Measurements from ENCODE around the gene BFSP1. TPM values are rescaled to one million over a fixed set of nuclear protein-coding genes. Genes with fewer than 3 reads are reported as not detected.

Gene BFSP1
- total and polyA plus RNA-seq, 2 donors (not counting 1 experiment from before 2014, with no cell fraction given): 1.5 to 2.3 TPM

DNA sequence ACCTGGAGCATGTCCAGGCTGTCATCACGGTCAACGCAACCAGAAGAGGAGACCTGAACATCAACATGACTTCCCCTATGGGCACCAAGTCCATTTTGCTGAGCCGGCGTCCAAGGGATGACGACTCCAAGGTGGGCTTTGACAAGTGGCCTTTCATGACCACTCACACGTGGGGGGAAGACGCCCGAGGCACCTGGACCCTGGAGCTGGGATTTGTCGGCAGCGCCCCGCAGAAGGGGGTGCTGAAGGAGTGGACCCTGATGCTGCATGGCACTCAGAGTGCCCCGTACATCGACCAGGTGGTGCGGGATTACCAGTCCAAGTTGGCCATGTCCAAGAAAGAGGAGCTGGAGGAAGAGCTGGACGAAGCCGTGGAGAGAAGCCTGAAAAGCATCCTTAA, 49.5 kb downstream of the BFSP1 start:
- no peaks in the 10 kb centered on the region for H3K36me3 ChIP-seq (ENCODE audit: control insufficient read depth, insufficient read depth, low read length)
- H3K9me3 ChIP-seq (ENCODE audit: control insufficient read depth, insufficient read depth, low read depth, low read length): no peaks in the 10 kb centered on the region
- no peaks in the 10 kb centered on the region for H3K4me1 ChIP-seq (ENCODE audit: control insufficient read depth, extremely low read depth, insufficient read depth, low read length)
- no peak overlapping the region for H3K9ac ChIP-seq (ENCODE audit: insufficient read depth, low read length)
- no peak for TF ChIP-seq CTCF (conservative IDR thresholded peaks at IDR 0.05 in 1 of 2, IDR thresholded peaks at IDR 0.05 in 1 of 2; ENCODE audit: low read depth in 1 of 2, low read length in 2 of 2)
- TF ChIP-seq EZH2 (IDR thresholded peaks at IDR 0.05; ENCODE audit: low read length, missing control alignments): no peak
- no peaks in the 10 kb centered on the region for H3K79me2 ChIP-seq (ENCODE audit: control insufficient read depth, insufficient read depth, low read length)
- no peak for DNase-seq (ENCODE audit: low read depth in 2 of 2)
- no peaks in the 10 kb centered on the region for H4K20me1 ChIP-seq (ENCODE audit: control insufficient read depth, extremely low read depth, insufficient read depth, low read length)
- H3K27me3 ChIP-seq (ENCODE audit: control insufficient read depth, insufficient read depth, low read length): peaks cover 7% of the 10 kb centered on the region
- H3K4me3 ChIP-seq (replicated peaks in 1 of 4; ENCODE audit: control extremely low read depth in 1 of 4, insufficient read depth in 1 of 4, low read depth in 3 of 4, low read length in 4 of 4): no peak overlapping the region
- no peak overlapping the region for H3K4me2 ChIP-seq (ENCODE audit: extremely low read depth, insufficient read depth, low read length)
- no peak overlapping the region for H3K27ac ChIP-seq (ENCODE audit: insufficient read depth, low read length)
- H2AFZ ChIP-seq (ENCODE audit: low read length): no peak overlapping the region

GRCh38 chr20:17480696-17481095, 50.5 kb downstream of the BFSP1 start:
- no peak overlapping the region for H3K4me3 ChIP-seq (replicated peaks in 1 of 4; ENCODE audit: control extremely low read depth in 1 of 4, insufficient read depth in 1 of 4, low read depth in 3 of 4, low read length in 4 of 4)
- no peak overlapping the region for H2AFZ ChIP-seq (ENCODE audit: low read length)
- no peak overlapping the region for H3K27ac ChIP-seq (ENCODE audit: insufficient read depth, low read length)
- H3K79me2 ChIP-seq (ENCODE audit: control insufficient read depth, insufficient read depth, low read length): no peaks in the 10 kb centered on the region
- no peaks in the 10 kb centered on the region for H3K4me1 ChIP-seq (ENCODE audit: control insufficient read depth, extremely low read depth, insufficient read depth, low read length)
- peaks cover 7% of the 10 kb centered on the region for H3K27me3 ChIP-seq (ENCODE audit: control insufficient read depth, insufficient read depth, low read length)
- no peaks in the 10 kb centered on the region for H3K9me3 ChIP-seq (ENCODE audit: control insufficient read depth, insufficient read depth, low read depth, low read length)
- no peaks in the 10 kb centered on the region for H3K36me3 ChIP-seq (ENCODE audit: control insufficient read depth, insufficient read depth, low read length)
- no peaks in the 10 kb centered on the region for H4K20me1 ChIP-seq (ENCODE audit: control insufficient read depth, extremely low read depth, insufficient read depth, low read length)
- H3K9ac ChIP-seq (ENCODE audit: insufficient read depth, low read length): no peak overlapping the region
- TF ChIP-seq CTCF (conservative IDR thresholded peaks at IDR 0.05 in 1 of 2, IDR thresholded peaks at IDR 0.05 in 1 of 2; ENCODE audit: low read depth in 1 of 2, low read length in 2 of 2): no peak
- no peak for TF ChIP-seq EZH2 (IDR thresholded peaks at IDR 0.05; ENCODE audit: low read length, missing control alignments)
- DNase-seq (ENCODE audit: low read depth in 2 of 2): no peak
- no peak overlapping the region for H3K4me2 ChIP-seq (ENCODE audit: extremely low read depth, insufficient read depth, low read length)

GRCh38 chr20:17479063-17479657, 52.0 kb downstream of the BFSP1 start:
- no peaks in the 10 kb centered on the region for H4K20me1 ChIP-seq (ENCODE audit: control insufficient read depth, extremely low read depth, insufficient read depth, low read length)

More at GRCh38 chr20:17479063-17479657, 52.0 kb downstream of the BFSP1 start:
- no peaks in the 10 kb centered on the region for H3K9me3 ChIP-seq (ENCODE audit: control insufficient read depth, insufficient read depth, low read depth, low read length)
- TF ChIP-seq EZH2 (IDR thresholded peaks at IDR 0.05; ENCODE audit: low read length, missing control alignments): no peak
- TF ChIP-seq CTCF (conservative IDR thresholded peaks at IDR 0.05 in 1 of 2, IDR thresholded peaks at IDR 0.05 in 1 of 2; ENCODE audit: low read depth in 1 of 2, low read length in 2 of 2): no peak
- no peak for DNase-seq (ENCODE audit: low read depth in 2 of 2)
- H3K4me2 ChIP-seq (ENCODE audit: extremely low read depth, insufficient read depth, low read length): no peak overlapping the region
- H3K27me3 ChIP-seq (ENCODE audit: control insufficient read depth, insufficient read depth, low read length): peaks cover 7% of the 10 kb centered on the region
- no peak overlapping the region for H3K9ac ChIP-seq (ENCODE audit: insufficient read depth, low read length)
- H2AFZ ChIP-seq (ENCODE audit: low read length): no peak overlapping the region
- H3K36me3 ChIP-seq (ENCODE audit: control insufficient read depth, insufficient read depth, low read length): no peaks in the 10 kb centered on the region
- H3K4me3 ChIP-seq (replicated peaks in 1 of 4; ENCODE audit: control extremely low read depth in 1 of 4, insufficient read depth in 1 of 4, low read depth in 3 of 4, low read length in 4 of 4): no peak overlapping the region
- no peaks in the 10 kb centered on the region for H3K4me1 ChIP-seq (ENCODE audit: control insufficient read depth, extremely low read depth, insufficient read depth, low read length)
- H3K27ac ChIP-seq (ENCODE audit: insufficient read depth, low read length): no peak overlapping the region
- no peaks in the 10 kb centered on the region for H3K79me2 ChIP-seq (ENCODE audit: control insufficient read depth, insufficient read depth, low read length)

All from fibroblast of lung (primary cell).